ENCODE data around the gene MPC2. TPM values are rescaled to one million over a fixed set of nuclear protein-coding genes. Genes with fewer than 3 reads are reported as not detected.
"Not testable (repeated sequence)": the region's sequence is repeated elsewhere in the genome, so short reads cannot be mapped to it uniquely, and the experiment has no call there.

The MPC2 gene
- total RNA-seq, 1 experiment from 2014 or later: 56.2 TPM

- H3K4me1 ChIP-seq (ENCODE audit: insufficient read depth, low read length, poor library complexity, severe bottlenecking); CTCF ChIA-PET; BruUV-seq (replicated peaks); intact Hi-C loops (cut with micrococcal nuclease; ENCODE audit: unreplicated experiment); H3K36me3 ChIP-seq (ENCODE audit: insufficient read depth, low read length, poor library complexity, severe bottlenecking); H3K27me3 ChIP-seq (replicated peaks; ENCODE audit: insufficient read depth, low read depth, low read length, poor library complexity); H3K9me3 ChIP-seq (ENCODE audit: low read depth, low read length, poor library complexity, severe bottlenecking); DNase-seq (ENCODE audit: low spot score); POLR2A ChIA-PET (ENCODE audit: low non-redundant PET); H3K4me3 ChIP-seq (ENCODE audit: low read depth, low read length, poor library complexity, severe bottlenecking); H3K27ac ChIP-seq (ENCODE audit: low read depth, low read length, poor library complexity, severe bottlenecking): not testable (repeated sequence)
These were observed 70.0 kb downstream of the MPC2 start for GRCh38 chr1:167866739-167867414.

Other genes starting within 250 kb of the MPC2 start
- 87.8 and 90.4 TPM in 2 replicates for gene MPZL1, start 215.1 kb downstream of the MPC2 start, total RNA-seq (2021)
- gene ADCY10, start 22.9 kb downstream of the MPC2 start, total RNA-seq (2021): 0.19 and 0.44 TPM in 2 replicates
- gene DCAF6, start 389 bp downstream of the MPC2 start, total RNA-seq (2021): 31.9 and 32.0 TPM in 2 replicates
- 17.4 and 22.0 TPM in 2 replicates for gene GPR161, start 199.9 kb upstream of the MPC2 start, total RNA-seq (2021)
- 44.1 and 50.0 TPM in 2 replicates for gene TIPRL, start 241.9 kb upstream of the MPC2 start, total RNA-seq (2021)